Activated CD4-positive, alpha-beta T cell treated with anti-CD3 and anti-CD28 coated beads, Interleukin-2, amount 50 U/mL, for 24 hours (primary cell): ENCODE measurements around the gene STX1A.

Experiments
- DNase-seq, 2 donors: peaks; one replicate each; pipeline ENCODE4 v3.0.0-alpha.2; 2020; ENCODE audit warnings: low read depth in 1 of 2, low spot score in 1 of 2

STX1A gene

GRCh38 chr7:73708961-73709549 lies 10.4 kb downstream of the STX1A start:
- DNase-seq, result no peak

GRCh38 chr7:73707045-73707631 lies 12.3 kb downstream of the STX1A start:
- no peak for DNase-seq

DNA sequence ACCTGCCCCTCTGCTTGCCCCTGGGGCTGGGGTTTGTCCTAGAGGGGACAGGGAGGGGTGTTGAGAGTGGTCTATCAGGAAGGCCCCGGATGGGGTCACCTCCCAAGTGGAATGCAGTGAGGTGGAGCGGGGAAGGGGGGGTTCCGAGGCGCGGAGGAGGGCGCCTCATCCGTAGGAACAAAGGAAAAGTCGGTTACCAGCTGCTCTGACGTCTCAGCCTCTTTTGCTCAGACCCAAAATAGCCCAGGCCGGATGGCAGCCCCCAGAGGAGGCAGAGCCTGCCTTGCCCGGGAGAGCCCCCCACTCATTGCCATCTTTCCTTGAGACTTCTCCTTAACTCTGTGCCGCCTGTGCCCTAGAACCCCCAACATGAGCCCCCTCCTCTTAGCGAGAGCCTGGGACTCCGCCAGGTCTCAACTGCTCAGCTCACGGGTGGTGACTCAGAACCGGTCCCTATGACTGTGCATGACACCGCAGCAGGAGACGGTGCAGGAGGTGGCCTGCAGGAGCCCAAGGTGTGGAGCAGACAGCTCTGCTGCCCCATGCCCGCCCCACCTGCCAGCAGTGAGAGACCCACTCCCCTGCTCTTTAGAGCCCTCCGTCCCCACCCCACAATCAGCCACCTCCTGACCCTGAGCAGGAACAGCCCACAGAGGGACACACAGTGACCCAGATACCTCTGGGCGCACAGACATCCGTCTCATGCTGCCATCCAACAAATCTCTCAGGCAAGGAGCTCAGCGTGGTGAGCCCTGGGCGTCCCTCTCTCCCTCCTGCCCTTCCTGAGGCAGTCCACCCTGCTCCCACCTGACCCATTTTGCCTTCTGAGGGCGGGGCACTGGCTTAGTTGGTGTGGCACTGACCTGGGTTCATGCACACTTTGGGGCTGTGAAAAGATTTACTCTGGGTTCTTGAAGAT lies 13.1 kb downstream of the STX1A start:
- no peak for DNase-seq

GRCh38 chr7:73705551-73705920 lies 13.9 kb downstream of the STX1A start:
- DNase-seq, result no peak

DNA sequence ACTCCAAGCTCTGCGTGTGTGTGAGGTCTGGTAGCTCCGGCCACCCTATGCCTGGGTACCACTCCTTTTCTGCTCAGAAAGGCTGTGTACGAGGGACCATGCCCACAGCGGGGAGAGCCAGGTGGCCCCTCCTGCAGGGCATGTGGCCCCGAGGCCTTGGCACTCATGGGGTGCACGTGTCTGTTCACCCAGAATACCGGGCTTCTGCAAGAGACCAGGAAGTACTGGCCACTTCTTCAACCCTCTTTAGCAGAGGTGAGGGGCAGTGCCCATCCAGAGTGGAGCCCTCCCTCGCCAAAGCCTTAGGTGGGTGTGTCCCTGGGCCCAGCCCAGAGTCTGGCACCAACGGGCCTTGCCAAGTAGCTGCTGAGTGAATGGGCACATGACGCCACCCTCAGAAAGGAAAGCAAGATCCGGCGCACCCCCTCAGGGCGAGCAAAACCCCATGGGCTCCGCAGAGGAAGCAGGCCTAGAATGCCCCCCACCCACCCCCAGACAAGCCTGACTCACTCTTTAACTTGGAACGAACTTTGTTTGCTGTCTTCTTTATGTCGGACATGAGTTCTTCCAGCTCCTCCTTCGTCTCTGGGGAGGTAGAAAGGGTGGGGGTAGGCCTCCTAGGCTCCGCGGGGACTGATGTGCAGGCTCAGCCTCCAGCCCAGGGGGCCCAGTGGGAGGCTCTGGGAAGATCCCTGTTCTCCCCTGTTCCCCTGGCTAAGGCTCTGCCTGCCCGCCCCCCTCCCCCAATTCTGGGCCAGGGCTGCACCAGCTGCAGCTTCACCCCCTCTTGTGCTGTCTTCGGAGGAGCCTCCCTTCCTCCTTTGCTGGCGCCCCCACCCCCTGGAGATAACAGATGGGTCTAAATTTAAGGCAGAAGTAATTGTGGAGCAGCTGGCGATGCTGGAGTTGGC lies 14.6 kb downstream of the STX1A start:
- DNase-seq, result no peak

DNA sequence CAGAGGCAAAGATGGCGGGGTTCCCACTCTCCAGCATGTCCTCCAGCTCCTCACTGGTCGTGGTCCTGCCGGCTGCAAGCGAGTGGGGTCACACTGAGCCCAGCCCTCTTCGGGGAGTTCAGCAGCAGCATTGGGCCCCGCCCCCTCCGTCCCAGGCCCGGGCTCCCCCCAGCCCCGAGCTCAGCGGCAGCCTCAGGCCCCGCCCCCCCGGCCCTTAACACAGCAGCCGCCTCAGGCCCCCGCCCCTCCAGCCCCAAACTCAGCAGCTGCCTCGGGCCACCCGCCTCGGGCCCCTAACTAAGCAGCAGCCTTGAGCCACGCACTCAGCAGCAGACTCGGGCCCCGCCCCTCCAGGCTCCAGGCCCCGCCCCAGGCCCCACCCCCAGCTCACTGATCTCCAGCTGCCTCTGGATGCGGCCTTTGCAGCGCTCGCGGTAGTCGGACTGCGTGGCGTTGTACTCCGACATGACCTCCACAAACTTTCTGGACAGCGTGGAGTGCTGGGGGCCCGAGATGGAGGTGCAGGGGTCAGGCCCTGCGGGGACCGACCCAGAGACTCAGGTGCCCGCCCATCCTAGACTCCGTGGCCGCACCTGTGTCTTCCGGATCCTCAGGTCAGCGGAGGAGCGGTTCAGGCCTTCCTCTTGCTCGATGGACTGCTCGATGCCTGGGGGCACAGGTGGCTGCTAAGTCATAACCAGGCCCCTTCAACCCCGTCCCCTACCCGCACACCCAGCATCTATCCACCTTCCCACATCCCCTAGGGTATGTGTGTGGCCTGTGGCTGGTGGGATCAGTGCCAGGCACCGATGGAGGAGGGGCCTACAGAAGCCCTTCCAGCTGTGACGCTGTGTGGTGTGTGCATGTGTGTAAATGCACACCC lies 15.5 kb downstream of the STX1A start:
- no peak for DNase-seq

DNA sequence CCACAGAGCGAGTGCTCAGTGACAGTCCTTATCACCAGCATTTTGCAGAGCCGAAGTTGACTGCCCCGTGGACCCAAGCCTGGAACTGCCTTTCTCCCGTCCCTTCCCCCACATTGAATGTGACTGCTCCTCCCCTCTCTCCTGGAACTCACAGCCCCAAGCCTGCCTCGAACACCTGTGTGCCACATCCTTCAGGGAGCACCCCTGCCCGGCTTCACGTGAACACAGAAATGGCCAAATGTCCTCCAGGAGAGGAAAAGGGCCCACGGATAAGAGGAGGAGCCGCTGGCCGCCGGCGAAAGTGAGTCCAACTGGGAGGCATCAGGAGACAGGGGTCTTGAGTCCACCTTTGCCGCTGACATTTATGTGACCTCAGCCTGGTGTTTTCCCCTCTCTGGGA lies 16.2 kb downstream of the STX1A start:
- no peak for DNase-seq

GRCh38 chr7:73702665-73703064 lies 16.8 kb downstream of the STX1A start:
- no peak for DNase-seq

GRCh38 chr7:73702226-73702625 lies 17.2 kb downstream of the STX1A start:
- no peak for DNase-seq

GRCh38 chr7:73701357-73701995 lies 18.0 kb downstream of the STX1A start:
- no peak for DNase-seq

- no peak for DNase-seq
Observed at GRCh38 chr7:73700581-73701134, 18.8 kb downstream of the STX1A start.

GRCh38 chr7:73700069-73700423 lies 19.4 kb downstream of the STX1A start:
- DNase-seq, result no peak

DNA sequence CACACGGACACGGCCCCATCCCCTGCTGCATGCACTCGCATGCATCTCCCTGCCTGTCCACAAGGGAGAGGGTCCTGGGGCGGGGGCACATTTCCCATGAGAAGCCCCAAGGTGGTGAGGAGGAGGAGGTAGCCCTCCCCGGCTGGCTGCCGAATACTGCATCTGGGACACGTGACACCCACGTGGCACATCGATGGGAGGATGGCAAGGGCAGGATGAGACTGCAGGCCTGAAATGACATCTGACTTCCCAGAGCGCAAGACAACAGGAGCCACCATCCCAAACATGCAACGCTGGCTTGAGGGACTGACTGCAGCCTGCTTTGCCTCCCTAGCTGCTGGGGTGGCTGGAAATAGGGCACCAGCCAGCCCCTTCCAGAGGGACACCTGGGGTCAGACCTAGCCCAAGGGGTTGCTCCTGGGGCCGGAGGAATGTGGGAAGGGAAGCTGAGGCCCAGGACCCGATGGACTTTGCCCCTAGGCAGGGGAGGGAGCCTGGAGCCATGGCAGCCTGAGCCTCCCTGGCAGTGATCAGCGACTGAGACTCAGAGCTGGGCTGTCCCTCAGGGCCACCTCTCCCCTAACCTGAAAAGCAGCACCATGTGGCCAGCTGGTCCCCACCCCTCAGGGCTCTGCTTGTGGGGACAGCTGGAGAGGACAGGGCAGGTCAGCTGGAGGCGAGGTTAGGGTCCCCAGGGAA lies 19.9 kb downstream of the STX1A start:
- no peak for DNase-seq

DNA sequence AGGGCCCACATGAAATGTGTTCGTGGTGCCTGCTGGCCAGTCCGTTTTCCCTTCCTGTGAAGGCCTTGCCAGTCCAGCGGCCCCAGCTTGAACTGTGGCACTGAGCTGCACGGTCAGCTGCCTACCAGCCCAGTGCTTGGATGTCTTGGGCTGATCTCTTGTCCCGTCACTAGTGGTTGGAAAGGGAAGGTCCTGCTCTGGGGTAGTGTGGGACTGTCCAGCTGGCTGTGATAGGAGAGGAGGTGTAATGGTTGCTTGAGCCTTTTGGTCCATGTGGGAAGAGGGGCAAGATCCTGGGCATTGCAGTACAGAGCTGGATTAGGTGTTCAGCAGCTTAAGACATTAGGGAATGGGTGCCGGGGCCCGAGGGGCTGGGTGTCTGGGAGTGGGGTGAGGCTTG lies 21.1 kb downstream of the STX1A start:
- DNase-seq, result no peak

DNA sequence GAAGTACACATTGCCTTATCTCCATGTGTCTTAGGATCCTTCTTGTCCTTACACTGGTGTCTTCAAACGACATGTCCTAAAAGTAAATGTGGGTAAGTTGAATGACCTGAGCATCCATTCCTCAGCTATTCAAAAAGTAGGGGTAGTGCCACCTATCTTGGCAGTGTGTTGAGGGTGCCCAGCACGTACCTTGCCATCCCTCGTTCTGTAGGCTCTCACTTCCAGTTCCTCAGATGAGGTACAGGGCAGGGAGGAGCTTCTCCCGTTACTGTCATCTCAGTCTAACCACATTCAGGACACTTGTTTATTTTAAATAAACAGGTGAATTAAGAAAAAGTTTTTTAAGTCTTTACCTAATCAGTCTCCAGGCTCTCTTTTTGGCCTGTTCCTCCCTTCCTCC lies 23.1 kb downstream of the STX1A start:
- DNase-seq, result no peak

DNA sequence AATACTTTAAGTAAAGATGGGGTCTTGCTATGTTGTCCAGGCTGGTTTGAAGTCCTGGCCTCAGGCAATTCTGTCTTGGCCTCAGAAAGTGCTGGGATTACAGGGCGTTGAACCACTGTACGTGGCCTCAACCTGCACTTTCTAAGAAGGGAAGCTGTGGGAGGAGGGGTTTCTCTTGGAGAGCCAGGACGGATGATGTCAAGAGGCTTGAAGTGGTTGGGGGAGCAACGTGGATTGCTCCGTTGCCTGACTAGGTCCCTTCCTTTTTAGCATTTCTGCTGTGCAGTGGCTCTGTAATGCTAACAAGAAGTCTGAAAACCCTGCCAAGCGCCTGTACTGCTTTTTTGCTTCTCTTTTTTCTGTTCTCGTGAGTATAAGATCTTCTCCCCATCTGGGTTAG lies 28.8 kb downstream of the STX1A start:
- no peak for DNase-seq

GRCh38 chr7:73688288-73688687 lies 31.2 kb downstream of the STX1A start:
- DNase-seq, result no peak

DNA sequence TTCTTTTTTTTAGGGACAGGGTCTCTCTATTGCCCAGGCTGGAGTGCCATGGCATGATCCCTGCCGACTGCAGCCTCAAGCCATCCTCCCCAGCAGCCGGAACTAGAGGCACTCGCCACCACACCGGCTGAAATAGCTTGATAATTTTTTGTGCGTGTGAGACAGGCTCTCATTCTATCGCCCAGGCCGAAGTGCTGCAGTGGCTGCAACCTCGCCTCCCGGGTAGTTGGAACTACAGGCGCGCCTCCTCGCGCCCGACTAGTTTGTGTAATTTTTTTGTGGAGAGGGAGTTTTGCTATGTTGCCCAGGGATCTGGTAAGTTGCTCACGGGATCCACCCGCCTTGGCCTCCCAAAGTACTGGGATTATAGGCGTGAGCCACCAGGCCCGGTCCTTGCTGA lies 34.2 kb downstream of the STX1A start:
- no peak for DNase-seq
